Fibroblast of skin of abdomen (primary cell): ENCODE data around the gene FOXO4. TPM values are rescaled to one million over a fixed set of nuclear protein-coding genes. Genes with fewer than 3 reads are reported as not detected.
"Not testable (repeated sequence)": the region's sequence is repeated elsewhere in the genome, so short reads cannot be mapped to it uniquely, and the experiment has no call there.

Source experiments
- DNase-seq: peaks from one replicate; pipeline ENCODE4 v3.0.0-alpha.2; 2013
- polyA plus RNA-seq, 2 experiments: library from polyadenylated mRNA; unstranded; fragments of 120-200 nt; gene quantifications; one replicate each; pipeline ENCODE4 v1.2.1, GENCODE V29; 2013; ENCODE audit not compliant: insufficient read length in 2 of 2

FOXO4 gene
- 7.8 TPM for polyA plus RNA-seq (2013, experiment 1 of 2; ENCODE audit: insufficient read length)
- polyA plus RNA-seq (2013, experiment 2 of 2; ENCODE audit: insufficient read length) = 7.4 TPM

GRCh38 chrX:71095555-71095980 is at the start of gene FOXO4:
FOXO4 (plus strand) TSS chrX:71095851; CDS start chrX:71096529, 678 bp downstream.
- peak; percentile 84 for DNase-seq

- DNase-seq = not testable (repeated sequence)
Observed at GRCh38 chrX:71047891-71048290, 47.8 kb upstream of the FOXO4 start.

GRCh38 chrX:71052721-71053120 is 42.9 kb upstream of the FOXO4 start:
- DNase-seq = no peak

GRCh38 chrX:71053217-71053621 is 42.4 kb upstream of the FOXO4 start:
- no peak for DNase-seq

- DNase-seq = peak; percentile 4
Observed at GRCh38 chrX:71056867-71057266, 38.8 kb upstream of the FOXO4 start.

GRCh38 chrX:71057848-71058530 is 37.7 kb upstream of the FOXO4 start:
- no peak for DNase-seq

- no peak for DNase-seq
Observed at GRCh38 chrX:71060127-71060526, 35.5 kb upstream of the FOXO4 start.

- no peak for DNase-seq
Observed at GRCh38 chrX:71067089-71067488, 28.6 kb upstream of the FOXO4 start.

- peak; percentile 3 for DNase-seq
Observed at GRCh38 chrX:71067712-71068043, 28.0 kb upstream of the FOXO4 start.

GRCh38 chrX:71068044-71068918 is 27.4 kb upstream of the FOXO4 start, which contains the start of gene SNX12:
SNX12 (minus strand) TSS chrX:71068334; CDS start chrX:71068306, 28 bp downstream.
- peak; percentile 96 for DNase-seq

- DNase-seq = no peak
Observed at GRCh38 chrX:71070531-71070930, 25.1 kb upstream of the FOXO4 start.

- DNase-seq = no peak
Observed at GRCh38 chrX:71081330-71082123, 14.1 kb upstream of the FOXO4 start.

GRCh38 chrX:71082124-71082647 is 13.5 kb upstream of the FOXO4 start:
- no peak for DNase-seq

- no peak for DNase-seq
Observed at GRCh38 chrX:71082822-71083221, 12.8 kb upstream of the FOXO4 start.

GRCh38 chrX:71085900-71086299 is 9.8 kb upstream of the FOXO4 start:
- no peak for DNase-seq

- no peak for DNase-seq
Observed at GRCh38 chrX:71091263-71091662, 4.4 kb upstream of the FOXO4 start.

- DNase-seq = no peak
Observed at GRCh38 chrX:71095033-71095432, 618 bp upstream of the FOXO4 start.

GRCh38 chrX:71095981-71096759 is 519 bp downstream of the FOXO4 start:
- DNase-seq = no peak

- DNase-seq = no peak
Observed at GRCh38 chrX:71096760-71097032, 1.0 kb downstream of the FOXO4 start.

GRCh38 chrX:71098302-71098701 is 2.7 kb downstream of the FOXO4 start:
- DNase-seq = peak; percentile 38

GRCh38 chrX:71098951-71099506 is 3.4 kb downstream of the FOXO4 start:
- no peak for DNase-seq

GRCh38 chrX:71099736-71100135 is 4.1 kb downstream of the FOXO4 start:
- no peak for DNase-seq
